Neuronal stem cell (in vitro differentiated cells): ENCODE results near the gene SIK2.

ENCODE experiments used
- DNase-seq: peaks from one replicate; pipeline ENCODE4 v3.0.0-alpha.2; 2013; ENCODE audit warnings: low spot score
- H2AFZ ChIP-seq: one replicate; pipeline ENCODE4 v1.6.1; 2013; ENCODE audit warnings: mild to moderate bottlenecking, low read length, inconsistent platforms
- H2AK5ac ChIP-seq: 2 replicates; pipeline ENCODE4 v1.6.1; 2013; ENCODE audit warnings: low read depth, mild to moderate bottlenecking, inconsistent platforms, low read length, moderate library complexity, mixed read lengths
- H2BK120ac ChIP-seq: 2 replicates; pipeline ENCODE4 v1.6.1; 2013; ENCODE audit warnings: low read depth, mild to moderate bottlenecking, inconsistent platforms, low read length, moderate library complexity, mixed read lengths
- H2BK12ac ChIP-seq: one replicate; pipeline ENCODE4 v1.6.1; 2013; ENCODE audit warnings: low read length, inconsistent platforms
- H2BK15ac ChIP-seq: 2 replicates; pipeline ENCODE4 v1.6.1; 2013; ENCODE audit warnings: mild to moderate bottlenecking, low read length, inconsistent platforms, mixed read lengths
- H2BK5ac ChIP-seq: one replicate; pipeline ENCODE4 v1.6.1; 2013; ENCODE audit warnings: inconsistent platforms, mild to moderate bottlenecking, low read length, moderate library complexity
- H3K14ac ChIP-seq: one replicate; pipeline ENCODE4 v1.6.1; 2013; ENCODE audit warnings: low read length, inconsistent platforms
- H3K18ac ChIP-seq: 2 replicates; pipeline ENCODE4 v1.6.1; 2013; ENCODE audit warnings: low read length, inconsistent platforms
- H3K23ac ChIP-seq: 2 replicates; pipeline ENCODE4 v1.6.1; 2013; ENCODE audit warnings: low read depth, mild to moderate bottlenecking, mixed read lengths, low read length, inconsistent platforms; ENCODE audit not compliant: poor library complexity
- H3K27ac ChIP-seq: replicated peaks from 3 replicates; pipeline ENCODE4 v1.5.1; 2013; ENCODE audit warnings: low read length, inconsistent platforms
- H3K27me3 ChIP-seq, 3 experiments: 2 replicates each; pipeline ENCODE4 v1.6.1; 2013; ENCODE audit warnings: low read length in 3 of 3, mild to moderate bottlenecking in 2 of 3, inconsistent platforms in 1 of 3, low read depth in 1 of 3, mixed read lengths in 1 of 3, moderate library complexity in 1 of 3; ENCODE audit not compliant: control insufficient read depth in 3 of 3, insufficient read depth in 3 of 3
- H3K36me3 ChIP-seq, 2 donors: replicated peaks in 1 of 2; 2 replicates each; pipeline ENCODE4 v1.6.1; 2013; ENCODE audit warnings: low read length in 2 of 2; ENCODE audit not compliant: control insufficient read depth in 2 of 2, insufficient read depth in 2 of 2
- H3K4ac ChIP-seq: 2 replicates; pipeline ENCODE4 v1.6.1; 2013; ENCODE audit warnings: inconsistent platforms, mild to moderate bottlenecking, low read length, moderate library complexity
- H3K4me1 ChIP-seq, 2 donors: 1 replicate in 1 of 2; 2 replicates in 1 of 2; pipeline ENCODE4 v1.6.1; 2013; ENCODE audit warnings: low read length in 2 of 2, low read depth in 1 of 2; ENCODE audit not compliant: control insufficient read depth in 2 of 2, insufficient read depth in 1 of 2
- H3K4me2 ChIP-seq: one replicate; pipeline ENCODE4 v1.6.1; 2013; ENCODE audit warnings: mild to moderate bottlenecking, low read length, inconsistent platforms; ENCODE audit not compliant: insufficient read depth, poor library complexity, severe bottlenecking
- H3K4me3 ChIP-seq, 2 donors: 2 replicates each; pipeline ENCODE4 v1.5.1; 2013; ENCODE audit warnings: low read length in 2 of 2, mild to moderate bottlenecking in 2 of 2, inconsistent platforms in 1 of 2, moderate library complexity in 1 of 2
- H3K79me1 ChIP-seq: one replicate; pipeline ENCODE4 v1.6.1; 2013; ENCODE audit warnings: low read depth, mild to moderate bottlenecking, inconsistent platforms, low read length, moderate library complexity
- H3K9ac ChIP-seq: one replicate; pipeline ENCODE4 v1.6.1; 2013; ENCODE audit warnings: mild to moderate bottlenecking, low read depth, low read length, inconsistent platforms; ENCODE audit not compliant: poor library complexity
- H3K9me3 ChIP-seq, 2 donors: replicated peaks in 1 of 2; 2 replicates each; pipeline versions ENCODE3 to v1.6.1; 2013; ENCODE audit warnings: low read length in 2 of 2, mild to moderate bottlenecking in 2 of 2, inconsistent platforms in 1 of 2, low read depth in 1 of 2, mixed read lengths in 1 of 2, moderate library complexity in 1 of 2; ENCODE audit not compliant: control insufficient read depth in 2 of 2, insufficient read depth in 1 of 2
- H4K8ac ChIP-seq: one replicate; pipeline ENCODE4 v1.6.1; 2013; ENCODE audit warnings: low read depth, mild to moderate bottlenecking, inconsistent platforms, low read length, moderate library complexity
- H4K91ac ChIP-seq: one replicate; pipeline ENCODE4 v1.6.1; 2013; ENCODE audit warnings: low read length, low read depth, mild to moderate bottlenecking, inconsistent platforms; ENCODE audit not compliant: poor library complexity
- WGBS, 2 donors: extraction: QIAGEN DNeasy Blood & Tissue Kit; methylation state at CpG; one replicate each; pipeline ENCODE4 v1.1.7; 2013; ENCODE audit warnings: missing lambda C conversion rate in 2 of 2, mixed read lengths in 1 of 2; ENCODE audit not compliant: insufficient read length in 2 of 2, insufficient replicate concordance in 1 of 2; ENCODE audit errors: extremely low coverage in 2 of 2; 5-methylcytosine and 5-hydroxymethylcytosine counted together

Gene SIK2

GRCh38 chr11:111596319-111596718 lies 5.9 kb upstream of the SIK2 start:
- Histone ChIP-seq H3K79me1 (no peaks in the 10 kb centered on the region), H3K18ac (no peak overlapping the region), H3K36me3 (no peaks in the 10 kb centered on the region), H3K27ac (no peak overlapping the region), H3K9ac (no peak overlapping the region), H4K8ac (no peak overlapping the region), H2BK12ac (no peak overlapping the region), H2AK5ac (no peak overlapping the region), H3K4me2 (no peak overlapping the region), H2AFZ (no peak overlapping the region), H3K14ac (no peak overlapping the region), H4K91ac (no peak overlapping the region), H3K4me3 (no peak overlapping the region), H2BK120ac (no peak overlapping the region), H3K4ac (no peak overlapping the region), H3K9me3 (no peaks in the 10 kb centered on the region), H2BK5ac (no peak overlapping the region), H3K23ac (no peak overlapping the region), H3K4me1 (no peaks in the 10 kb centered on the region), H3K27me3 (peaks cover 0 to 7% (median 0%) of the 10 kb centered on the region in 3 experiments), H2BK15ac (no peak overlapping the region)
- DNase-seq, result no peak
- WGBS, 2 donors, result no CpG with 5 or more reads among the region's 1 CpG

- H3K27ac ChIP-seq, result no peak overlapping the region
- no peak overlapping the region for H3K4me3 ChIP-seq
- H3K4me1 ChIP-seq, result peaks cover 0 to 3% of the 10 kb centered on the region in 2 donors
- H3K79me1 ChIP-seq, result peaks cover 2% of the 10 kb centered on the region
- no peak overlapping the region for H3K14ac ChIP-seq
- no peak overlapping the region for H3K18ac ChIP-seq
- no peak overlapping the region for H3K23ac ChIP-seq
- H2BK12ac ChIP-seq, result no peak overlapping the region
- DNase-seq, result no peak
- H2BK15ac ChIP-seq, result no peak overlapping the region
- peaks cover 0 to 3% (median 0%) of the 10 kb centered on the region in 3 experiments for H3K27me3 ChIP-seq
- no peaks in the 10 kb centered on the region for H3K9me3 ChIP-seq
- H3K4ac ChIP-seq, result no peak overlapping the region
- H4K91ac ChIP-seq, result no peak overlapping the region
- H4K8ac ChIP-seq, result no peak overlapping the region
- H3K4me2 ChIP-seq, result no peak overlapping the region
- H2BK120ac ChIP-seq, result no peak overlapping the region
- H2BK5ac ChIP-seq, result no peak overlapping the region
- WGBS, 2 donors, result no CpG with 5 or more reads among the region's 1 CpG
- H3K9ac ChIP-seq, result no peak overlapping the region
- H3K36me3 ChIP-seq, result no peaks in the 10 kb centered on the region
- H2AFZ ChIP-seq, result no peak overlapping the region
- H2AK5ac ChIP-seq, result no peak overlapping the region
Observed at GRCh38 chr11:111598148-111598547, 4.1 kb upstream of the SIK2 start.

GRCh38 chr11:111598559-111598958 lies 3.7 kb upstream of the SIK2 start:
- no peak overlapping the region for H3K4me3 ChIP-seq
- no peak for DNase-seq

GRCh38 chr11:111601636-111601978 lies 642 bp upstream of the SIK2 start:
- WGBS, 2 donors, result no CpG with 5 or more reads among the region's 9 CpGs
- Histone ChIP-seq H4K8ac (no peak overlapping the region), H3K9ac (no peak overlapping the region), H2BK120ac (no peak overlapping the region), H3K14ac (no peak overlapping the region), H2BK15ac (no peak overlapping the region), H3K27me3 (peaks cover 0 to 3% (median 0%) of the 10 kb centered on the region in 3 experiments), H3K79me1 (peaks cover 2% of the 10 kb centered on the region), H3K27ac (no peak overlapping the region), H2AK5ac (no peak overlapping the region), H4K91ac (no peak overlapping the region), H3K4me2 (peak overlapping the region; percentile 3), H3K36me3 (no peaks in the 10 kb centered on the region), H2BK12ac (no peak overlapping the region), H3K4me3 (peak overlapping the region in 1 of 2 donors; percentile 51), H3K9me3 (no peaks in the 10 kb centered on the region), H2BK5ac (no peak overlapping the region), H3K4ac (no peak overlapping the region), H3K23ac (no peak overlapping the region), H3K18ac (no peak overlapping the region), H2AFZ (peak overlapping the region; percentile 91), H3K4me1 (peaks cover 2 to 8% of the 10 kb centered on the region in 2 donors)
- peak; percentile 4 for DNase-seq

More at GRCh38 chr11:111598559-111598958, 3.7 kb upstream of the SIK2 start:
- peaks cover 0 to 3% (median 0%) of the 10 kb centered on the region in 3 experiments for H3K27me3 ChIP-seq
- no peak overlapping the region for H4K8ac ChIP-seq
- H3K9ac ChIP-seq, result no peak overlapping the region
- H3K27ac ChIP-seq, result no peak overlapping the region
- H3K9me3 ChIP-seq, result no peaks in the 10 kb centered on the region
- peaks cover under 1 to 3% of the 10 kb centered on the region in 2 donors for H3K4me1 ChIP-seq
- no peak overlapping the region for H3K4me2 ChIP-seq
- no peak overlapping the region for H2BK5ac ChIP-seq
- no peak overlapping the region for H3K4ac ChIP-seq
- no peak overlapping the region for H2AK5ac ChIP-seq
- H3K14ac ChIP-seq, result no peak overlapping the region
- H2BK120ac ChIP-seq, result no peak overlapping the region
- no peak overlapping the region for H2BK15ac ChIP-seq
- no peak overlapping the region for H3K18ac ChIP-seq
- no CpG with 5 or more reads among the region's 2 CpGs for WGBS, 2 donors
- no peak overlapping the region for H3K23ac ChIP-seq
- no peak overlapping the region for H4K91ac ChIP-seq
- no peak overlapping the region for H2AFZ ChIP-seq
- H3K79me1 ChIP-seq, result peaks cover 2% of the 10 kb centered on the region
- H3K36me3 ChIP-seq, result no peaks in the 10 kb centered on the region
- H2BK12ac ChIP-seq, result no peak overlapping the region
